ENCODE data around the gene ATF6B. TPM values are rescaled to one million over a fixed set of nuclear protein-coding genes. Genes with fewer than 3 reads are reported as not detected.

ATF6B gene
- total RNA-seq, 2 donors from 2014 or later: 15.0 to 15.3 TPM

- TF ChIP-seq CTCF (IDR thresholded peaks at IDR 0.05): no peak
- H3K4me1 ChIP-seq: peaks cover 0 to 98% of the 10 kb centered on the region in 2 donors
- H3K4me3 ChIP-seq: peak overlapping the region; percentile 45 to 54
- no peaks in the 10 kb centered on the region for H3K9me3 ChIP-seq
- H3K27me3 ChIP-seq: no peaks in the 10 kb centered on the region
- peak overlapping the region; percentile 83 to 89 for H3K27ac ChIP-seq
- H3K36me3 ChIP-seq: no peaks in the 10 kb centered on the region
- no peak for DNase-seq (ENCODE audit: low spot score)
Measured at GRCh38 chr6:32109765-32110160, 18.3 kb downstream of the ATF6B start.

- H3K4me1 ChIP-seq: peaks cover 0 to 93% of the 10 kb centered on the region in 2 donors
- DNase-seq (ENCODE audit: low spot score): peak; percentile 77
- TF ChIP-seq CTCF (IDR thresholded peaks at IDR 0.05): no peak
Measured at GRCh38 chr6:32109114-32109764, 18.8 kb downstream of the ATF6B start, which contains the start of gene TNXB. TSS of gene TNXB (minus strand) at chr6:32109338. CDS start at chr6:32098198, 11,140 bp downstream.

GRCh38 chr6:32108727-32109113, 19.3 kb downstream of the ATF6B start:
- no peaks in the 10 kb centered on the region for H3K36me3 ChIP-seq
- no peaks in the 10 kb centered on the region for H3K27me3 ChIP-seq
- peak overlapping the region; percentile 83 to 89 for H3K27ac ChIP-seq
- peaks cover 0 to 88% of the 10 kb centered on the region in 2 donors for H3K4me1 ChIP-seq
- no peak for TF ChIP-seq CTCF (IDR thresholded peaks at IDR 0.05)
- peak overlapping the region; percentile 45 to 54 for H3K4me3 ChIP-seq
- no peak for DNase-seq (ENCODE audit: low spot score)
- no peaks in the 10 kb centered on the region for H3K9me3 ChIP-seq

More at GRCh38 chr6:32109114-32109764, 18.8 kb downstream of the ATF6B start, which contains the start of gene TNXB:
- peak within 1 kb of the TSS; percentile 45 to 54 for H3K4me3 ChIP-seq
- H3K27me3 ChIP-seq: no peaks in the 10 kb centered on the region
- peak within 1 kb of the TSS; percentile 83 to 89 for H3K27ac ChIP-seq
- no peaks in the 10 kb centered on the region for H3K36me3 ChIP-seq
- no peaks in the 10 kb centered on the region for H3K9me3 ChIP-seq

- no peak for TF ChIP-seq CTCF (IDR thresholded peaks at IDR 0.05)
- Histone ChIP-seq H3K4me3 (peak overlapping the region; percentile 45 to 54), H3K36me3 (no peaks in the 10 kb centered on the region), H3K9me3 (no peaks in the 10 kb centered on the region), H3K27ac (peak overlapping the region; percentile 83 to 89), H3K27me3 (no peaks in the 10 kb centered on the region), H3K4me1 (peaks cover 0 to 82% of the 10 kb centered on the region in 2 donors)
- peak; percentile 93 for DNase-seq (ENCODE audit: low spot score)
Measured at GRCh38 chr6:32108094-32108627, 19.9 kb downstream of the ATF6B start.

GRCh38 chr6:32107406-32107805, 20.6 kb downstream of the ATF6B start:
- TF ChIP-seq CTCF (IDR thresholded peaks at IDR 0.05): no peak

More at GRCh38 chr6:32107406-32107805, 20.6 kb downstream of the ATF6B start:
- H3K4me1 ChIP-seq: peaks cover 0 to 75% of the 10 kb centered on the region in 2 donors
- H3K27me3 ChIP-seq: no peaks in the 10 kb centered on the region
- peak overlapping the region; percentile 83 to 89 for H3K27ac ChIP-seq
- peak overlapping the region; percentile 45 to 54 for H3K4me3 ChIP-seq
- H3K9me3 ChIP-seq: no peaks in the 10 kb centered on the region
- no peaks in the 10 kb centered on the region for H3K36me3 ChIP-seq
- no peak for DNase-seq (ENCODE audit: low spot score)
